DND-41 (cell line): ENCODE results near the gene SPOCD1.

ENCODE experiments used
- EZH2 ChIP-seq: IDR thresholded peaks from 3 replicates; pipeline ENCODE4 v1.6.1; 2012; ENCODE audit warnings: borderline replicate concordance, low read depth, mild to moderate bottlenecking, moderate library complexity, low read length, inconsistent platforms; ENCODE audit not compliant: severe bottlenecking
- TF ChIP-seq, protein P1 (sequence below): IDR thresholded peaks from 2 replicates; pipeline ENCODE4 v1.5.1; 2012; ENCODE audit warnings: borderline replicate concordance, low read length, moderate library complexity, mild to moderate bottlenecking; ENCODE audit not compliant: poor library complexity, severe bottlenecking; ENCODE audit errors: extremely low read depth

DNA sequence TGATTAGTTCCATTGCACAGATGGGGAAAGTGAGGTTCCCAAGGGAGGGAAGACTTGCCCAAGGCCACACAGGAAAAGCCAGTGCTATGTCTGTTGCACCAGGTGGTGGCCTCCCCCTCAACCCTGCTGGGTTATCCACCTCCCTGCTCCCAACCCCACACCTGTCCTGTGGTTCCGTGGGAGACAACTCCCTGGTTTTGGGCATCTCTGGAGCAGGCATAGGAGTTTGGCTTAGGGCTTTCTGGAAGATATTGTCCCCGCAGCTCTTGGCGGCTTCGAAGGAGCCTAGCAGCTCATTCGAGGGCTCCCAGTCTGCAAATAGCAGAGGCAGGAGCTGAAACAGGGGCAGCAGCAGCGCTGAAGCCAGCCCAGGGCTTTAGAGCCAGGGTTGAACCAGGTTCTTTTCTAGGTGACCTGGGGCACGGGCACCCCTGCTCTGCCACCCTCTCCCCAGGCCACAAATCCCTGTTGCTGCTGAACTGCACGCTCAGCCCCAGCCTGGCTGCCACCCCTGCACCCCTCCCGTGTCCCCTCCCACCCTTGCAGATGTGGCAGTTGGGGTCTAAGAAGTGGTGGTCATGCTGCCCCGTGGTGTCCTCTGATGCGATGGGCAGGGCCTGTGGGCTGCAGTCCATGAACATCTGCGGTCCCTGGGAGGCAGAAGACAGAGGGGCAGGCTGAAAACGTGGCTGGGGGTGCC lies 22.1 kb downstream of the SPOCD1 start:
- TF ChIP-seq, protein P1, sequence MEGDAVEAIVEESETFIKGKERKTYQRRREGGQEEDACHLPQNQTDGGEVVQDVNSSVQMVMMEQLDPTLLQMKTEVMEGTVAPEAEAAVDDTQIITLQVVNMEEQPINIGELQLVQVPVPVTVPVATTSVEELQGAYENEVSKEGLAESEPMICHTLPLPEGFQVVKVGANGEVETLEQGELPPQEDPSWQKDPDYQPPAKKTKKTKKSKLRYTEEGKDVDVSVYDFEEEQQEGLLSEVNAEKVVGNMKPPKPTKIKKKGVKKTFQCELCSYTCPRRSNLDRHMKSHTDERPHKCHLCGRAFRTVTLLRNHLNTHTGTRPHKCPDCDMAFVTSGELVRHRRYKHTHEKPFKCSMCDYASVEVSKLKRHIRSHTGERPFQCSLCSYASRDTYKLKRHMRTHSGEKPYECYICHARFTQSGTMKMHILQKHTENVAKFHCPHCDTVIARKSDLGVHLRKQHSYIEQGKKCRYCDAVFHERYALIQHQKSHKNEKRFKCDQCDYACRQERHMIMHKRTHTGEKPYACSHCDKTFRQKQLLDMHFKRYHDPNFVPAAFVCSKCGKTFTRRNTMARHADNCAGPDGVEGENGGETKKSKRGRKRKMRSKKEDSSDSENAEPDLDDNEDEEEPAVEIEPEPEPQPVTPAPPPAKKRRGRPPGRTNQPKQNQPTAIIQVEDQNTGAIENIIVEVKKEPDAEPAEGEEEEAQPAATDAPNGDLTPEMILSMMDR, result no peak
- no peak for TF ChIP-seq EZH2
